Cardiac muscle cell (in vitro differentiated cells and primary cell): ENCODE measurements around the gene KCNQ5. TPM values are rescaled to one million over a fixed set of nuclear protein-coding genes. Genes with fewer than 3 reads are reported as not detected.
A peak's percentile ranks its signal among the peaks of the same experiment; 100 is the strongest.

Experiments
- DNase-seq, 2 donors: peaks; one replicate each; pipeline versions ENCODE4 v3.0.0 to v3.0.0-alpha.2; 2010 to 2017; ENCODE audit warnings: low read depth in 1 of 2, low spot score in 1 of 2
- H3K27ac ChIP-seq: fragments of 200-600 bp; sonication (generic); 2 replicates; pipeline ENCODE4 v1.5.1; 2016
- H3K27me3 ChIP-seq: fragments of 200-600 bp; sonication (generic); 2 replicates; pipeline ENCODE4 v1.6.0; 2016; ENCODE audit warnings: control low read depth
- H3K36me3 ChIP-seq: fragments of 200-600 bp; sonication (generic); 2 replicates; pipeline ENCODE4 v1.5.1; 2016; ENCODE audit warnings: control low read depth
- H3K4me1 ChIP-seq: fragments of 200-600 bp; sonication (generic); 2 replicates; pipeline ENCODE4 v1.8.1; 2017; ENCODE audit warnings: low read depth, mild to moderate bottlenecking, mixed run types
- H3K4me3 ChIP-seq: fragments of 200-600 bp; sonication (generic); 2 replicates; pipeline ENCODE4 v1.5.1; 2016; ENCODE audit warnings: mild to moderate bottlenecking
- H3K9me3 ChIP-seq: fragments of 200-600 bp; sonication (generic); 2 replicates; pipeline ENCODE4 v1.5.1; 2017; ENCODE audit warnings: low read depth, mild to moderate bottlenecking, control low read depth
- polyA plus RNA-seq: library from polyadenylated mRNA; unstranded; fragments of >200 nt; fragmentation: Nextera tagmentation; extraction: Ambion mirVana; gene quantifications from 2 replicates; pipeline ENCODE4 v1.2.1, GENCODE V29; 2016
- total RNA-seq: library from RNA; depleted of rRNA; stranded (reverse); fragments of >200 nt; gene quantifications from 2 replicates; pipeline ENCODE4 v1.2.3, GENCODE V29; 2016
- TF ChIP-seq, protein P1 (sequence below): IDR thresholded peaks from 2 replicates; pipeline ENCODE4 v1.5.1; 2012; ENCODE audit warnings: low read depth, mild to moderate bottlenecking, low read length

KCNQ5 gene
- total and polyA plus RNA-seq, 2 experiments from 2014 or later = 31.4 to 45.4 TPM

DNA sequence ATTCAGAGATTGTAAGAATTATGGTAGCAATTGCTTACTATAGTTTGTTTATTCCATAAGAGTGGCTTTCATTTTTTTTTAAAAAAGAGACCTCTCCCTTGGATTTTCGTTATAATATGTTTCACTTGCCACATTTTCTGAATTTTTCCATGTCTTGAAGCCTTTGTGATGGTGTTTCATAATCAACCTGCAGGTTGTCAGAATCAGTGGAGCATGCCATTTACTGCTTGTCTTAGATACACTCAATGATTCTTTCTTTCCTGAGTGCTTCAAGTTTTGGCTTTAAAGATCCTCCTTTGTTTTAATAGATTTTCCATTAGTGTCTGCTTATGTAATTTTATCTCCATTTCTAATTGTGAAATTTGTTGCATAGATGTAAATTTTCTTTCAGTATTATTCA lies 31.2 kb downstream of the KCNQ5 start:
- peaks cover 16% of the 10 kb centered on the region for H3K4me1 ChIP-seq
- no peaks in the 10 kb centered on the region for H3K36me3 ChIP-seq
- DNase-seq = no peak
- TF ChIP-seq, protein P1, sequence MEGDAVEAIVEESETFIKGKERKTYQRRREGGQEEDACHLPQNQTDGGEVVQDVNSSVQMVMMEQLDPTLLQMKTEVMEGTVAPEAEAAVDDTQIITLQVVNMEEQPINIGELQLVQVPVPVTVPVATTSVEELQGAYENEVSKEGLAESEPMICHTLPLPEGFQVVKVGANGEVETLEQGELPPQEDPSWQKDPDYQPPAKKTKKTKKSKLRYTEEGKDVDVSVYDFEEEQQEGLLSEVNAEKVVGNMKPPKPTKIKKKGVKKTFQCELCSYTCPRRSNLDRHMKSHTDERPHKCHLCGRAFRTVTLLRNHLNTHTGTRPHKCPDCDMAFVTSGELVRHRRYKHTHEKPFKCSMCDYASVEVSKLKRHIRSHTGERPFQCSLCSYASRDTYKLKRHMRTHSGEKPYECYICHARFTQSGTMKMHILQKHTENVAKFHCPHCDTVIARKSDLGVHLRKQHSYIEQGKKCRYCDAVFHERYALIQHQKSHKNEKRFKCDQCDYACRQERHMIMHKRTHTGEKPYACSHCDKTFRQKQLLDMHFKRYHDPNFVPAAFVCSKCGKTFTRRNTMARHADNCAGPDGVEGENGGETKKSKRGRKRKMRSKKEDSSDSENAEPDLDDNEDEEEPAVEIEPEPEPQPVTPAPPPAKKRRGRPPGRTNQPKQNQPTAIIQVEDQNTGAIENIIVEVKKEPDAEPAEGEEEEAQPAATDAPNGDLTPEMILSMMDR = no peak
- H3K4me3 ChIP-seq = no peak overlapping the region
- H3K27ac ChIP-seq = no peak overlapping the region
- H3K27me3 ChIP-seq = no peaks in the 10 kb centered on the region
- no peaks in the 10 kb centered on the region for H3K9me3 ChIP-seq

DNA sequence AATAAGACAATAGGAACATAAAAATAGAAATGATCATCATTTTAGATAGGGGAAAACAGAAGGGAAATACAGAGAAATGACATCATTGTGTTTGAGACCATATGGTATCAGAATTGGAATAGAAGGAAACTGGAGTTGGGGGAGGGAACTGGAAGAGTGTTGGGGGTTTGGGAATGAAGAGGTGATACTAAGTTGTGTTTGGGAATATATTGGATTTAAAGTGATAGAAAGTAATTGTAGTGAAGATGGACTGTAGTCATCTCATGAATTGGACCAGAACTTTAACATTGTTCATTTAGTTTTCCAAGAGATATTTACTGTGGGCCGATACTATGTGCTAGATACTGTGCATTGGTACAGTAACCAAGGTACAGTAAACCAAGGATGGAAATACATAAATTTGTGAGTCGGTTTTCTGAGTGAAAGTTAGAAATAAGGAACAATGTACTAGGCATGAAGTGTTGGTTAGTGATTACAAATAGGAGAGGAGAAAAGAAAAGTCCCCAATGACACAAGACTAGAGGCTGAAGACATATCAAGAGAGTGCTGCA lies 32.3 kb downstream of the KCNQ5 start:
- no peak overlapping the region for H3K4me3 ChIP-seq
- no peaks in the 10 kb centered on the region for H3K9me3 ChIP-seq
- no peaks in the 10 kb centered on the region for H3K36me3 ChIP-seq
- H3K27me3 ChIP-seq = no peaks in the 10 kb centered on the region
- peaks cover 16% of the 10 kb centered on the region for H3K4me1 ChIP-seq
- TF ChIP-seq, protein P1 = no peak
- H3K27ac ChIP-seq = no peak overlapping the region
- DNase-seq = no peak

DNA sequence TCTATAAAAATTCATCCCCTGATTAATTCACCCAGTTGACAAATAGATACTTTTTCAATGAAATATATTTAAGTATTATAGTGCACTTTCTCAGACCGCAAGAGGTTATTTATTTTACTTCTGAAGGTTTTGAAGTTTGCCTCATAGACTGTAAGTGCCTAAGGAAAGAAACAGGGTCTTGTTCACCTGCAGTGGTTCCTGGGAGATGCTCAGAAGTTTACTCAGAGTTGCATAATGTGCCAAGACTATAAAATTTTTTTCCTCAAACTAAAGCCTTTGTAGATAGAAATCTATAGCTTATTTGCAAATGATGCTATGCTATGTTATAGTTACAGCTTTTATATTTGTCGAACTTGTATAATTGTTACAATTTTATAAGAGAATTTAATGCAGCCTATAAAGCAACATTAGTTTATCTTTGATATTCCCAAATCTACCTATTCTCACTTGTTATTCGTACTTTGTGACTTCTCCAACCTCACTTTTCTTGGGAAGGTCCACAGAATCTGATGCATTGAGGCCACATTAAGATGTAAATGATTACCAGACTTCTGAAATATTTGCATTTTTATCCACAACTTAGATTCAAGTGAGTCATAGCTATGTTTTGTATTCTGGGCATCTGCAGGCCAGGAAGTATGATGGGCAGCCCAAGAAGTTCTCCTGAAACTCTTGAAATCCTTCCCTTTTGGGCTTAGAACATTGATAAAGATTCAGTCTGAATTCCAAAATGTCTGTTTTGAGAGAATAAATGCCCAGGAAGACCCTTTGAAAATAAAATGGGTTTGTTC lies 35.7 kb downstream of the KCNQ5 start:
- TF ChIP-seq, protein P1 = no peak
- no peak overlapping the region for H3K27ac ChIP-seq
- H3K9me3 ChIP-seq = no peaks in the 10 kb centered on the region
- no peak overlapping the region for H3K4me3 ChIP-seq
- DNase-seq = peak in 1 of 2 donors; percentile 10
- peaks cover 7% of the 10 kb centered on the region for H3K4me1 ChIP-seq
- H3K27me3 ChIP-seq = no peaks in the 10 kb centered on the region
- H3K36me3 ChIP-seq = no peaks in the 10 kb centered on the region

DNA sequence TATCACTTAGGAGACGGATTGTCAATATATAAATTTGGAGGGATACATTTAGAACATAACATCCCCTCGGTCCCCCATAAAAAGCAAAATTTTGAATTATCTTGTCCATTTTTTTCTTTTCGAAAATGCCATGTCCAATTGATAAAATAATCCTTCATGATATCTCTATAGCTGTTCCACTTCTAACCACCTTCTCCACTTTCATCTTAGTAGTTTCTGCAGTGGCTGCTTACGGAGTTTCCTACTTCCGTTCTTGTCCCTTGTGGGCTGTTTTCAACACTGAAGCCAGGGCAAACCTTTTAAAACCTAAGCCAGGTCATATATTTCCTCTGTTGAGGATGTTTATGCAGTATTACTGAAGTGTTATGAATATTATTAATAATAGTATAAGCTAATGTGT lies 37.9 kb downstream of the KCNQ5 start:
- no peak for DNase-seq
- Histone ChIP-seq H3K36me3 (no peaks in the 10 kb centered on the region), H3K4me1 (peaks cover 7% of the 10 kb centered on the region), H3K27me3 (no peaks in the 10 kb centered on the region), H3K4me3 (no peak overlapping the region), H3K9me3 (no peaks in the 10 kb centered on the region), H3K27ac (no peak overlapping the region)
- TF ChIP-seq, protein P1 = no peak

DNA sequence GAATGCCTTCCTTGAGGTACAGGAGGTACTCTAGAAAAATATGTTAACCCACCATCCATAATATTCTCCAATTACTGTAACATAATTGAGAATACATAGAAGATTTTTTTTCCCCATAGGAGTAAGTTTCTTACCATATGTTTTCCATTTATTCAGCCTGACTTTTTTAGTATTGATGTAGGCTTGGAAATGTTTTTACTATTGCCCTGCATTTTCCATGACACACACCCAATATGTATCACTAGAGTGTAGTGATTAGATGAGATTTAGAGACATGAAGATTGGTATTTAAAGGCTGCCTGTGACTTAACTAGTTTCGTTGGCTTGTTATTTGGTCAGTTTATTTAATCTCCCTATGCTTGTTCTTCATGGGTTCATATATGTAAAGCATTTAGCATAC lies 39.5 kb downstream of the KCNQ5 start:
- TF ChIP-seq, protein P1 = no peak
- Histone ChIP-seq H3K4me1 (peaks cover 7% of the 10 kb centered on the region), H3K9me3 (no peaks in the 10 kb centered on the region), H3K4me3 (no peak overlapping the region), H3K36me3 (no peaks in the 10 kb centered on the region), H3K27ac (no peak overlapping the region), H3K27me3 (no peaks in the 10 kb centered on the region)
- no peak for DNase-seq
